CD4-positive, alpha-beta T cell treated with Interleukin-4 for 4 hours (primary cell): ENCODE measurements around the gene SRSF11.

ENCODE experiments used
- DNase-seq: peaks from one replicate; pipeline ENCODE4 v3.0.0-alpha.2; 2020

SRSF11 gene

DNA sequence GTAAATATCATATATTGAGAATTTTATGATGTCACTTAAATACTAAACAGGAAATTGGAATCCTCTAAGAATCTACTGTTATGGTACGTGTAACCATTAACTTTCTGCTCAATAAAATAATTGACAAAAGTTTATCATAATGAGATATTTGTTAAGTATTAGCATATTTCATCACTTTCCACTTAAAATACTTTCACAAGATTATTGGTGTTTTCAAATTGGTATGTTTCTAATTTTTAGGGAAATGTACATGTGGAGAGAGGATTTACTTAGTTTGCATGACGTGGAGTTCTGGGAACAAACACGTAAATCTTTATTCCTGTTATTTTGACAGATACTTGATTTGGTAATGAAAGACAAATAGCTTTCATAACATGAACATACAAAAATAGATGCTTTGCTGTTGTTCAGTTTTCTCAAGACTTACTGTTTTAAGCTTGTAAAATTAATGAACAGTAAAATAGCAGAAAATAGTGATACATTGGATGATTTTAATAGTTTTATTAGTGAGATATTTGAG is 1.6 kb downstream of the SRSF11 start:
- no peak for DNase-seq

DNA sequence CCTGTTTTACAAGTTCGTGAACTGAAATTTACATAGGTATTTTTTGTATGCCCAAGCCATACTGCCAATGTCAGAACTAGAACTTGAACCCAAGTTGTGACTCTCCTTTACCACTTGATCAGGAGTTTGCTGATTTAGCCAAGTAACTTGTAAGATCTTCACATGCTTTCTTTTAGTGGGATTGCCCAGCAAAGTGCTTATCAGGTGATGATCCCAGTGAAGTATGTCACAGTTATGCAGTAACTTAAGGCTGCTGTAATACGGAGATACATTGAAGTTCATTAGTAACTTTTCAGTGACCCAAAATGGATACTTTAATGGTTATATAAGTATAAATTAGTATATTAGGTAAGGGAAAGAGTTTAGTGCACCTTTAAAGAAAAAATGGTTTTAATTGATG is 3.8 kb downstream of the SRSF11 start:
- DNase-seq: no peak

- DNase-seq: peak; percentile 14
Observed at GRCh38 chr1:70227439-70227838, 6.3 kb downstream of the SRSF11 start.

GRCh38 chr1:70228670-70229069 is 7.5 kb downstream of the SRSF11 start:
- no peak for DNase-seq

DNA sequence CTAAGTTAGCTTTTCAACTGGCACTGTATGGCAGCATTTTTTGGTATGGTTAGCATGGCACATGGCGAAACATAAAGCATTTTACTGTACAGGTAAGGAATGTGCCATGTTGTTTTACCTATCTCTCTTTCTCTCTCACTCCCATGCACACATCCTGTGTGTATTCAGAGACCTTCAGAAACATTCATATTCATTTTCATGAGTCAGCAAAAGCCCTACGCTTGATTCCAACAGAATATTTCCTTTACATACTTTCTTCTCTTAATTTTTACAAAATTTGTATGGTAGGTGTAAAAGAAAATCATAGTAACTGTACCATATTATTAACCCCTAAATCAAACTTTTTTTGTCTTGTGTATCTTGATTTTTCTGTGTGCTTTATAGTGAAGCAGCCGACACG is 10.3 kb downstream of the SRSF11 start:
- no peak for DNase-seq

DNA sequence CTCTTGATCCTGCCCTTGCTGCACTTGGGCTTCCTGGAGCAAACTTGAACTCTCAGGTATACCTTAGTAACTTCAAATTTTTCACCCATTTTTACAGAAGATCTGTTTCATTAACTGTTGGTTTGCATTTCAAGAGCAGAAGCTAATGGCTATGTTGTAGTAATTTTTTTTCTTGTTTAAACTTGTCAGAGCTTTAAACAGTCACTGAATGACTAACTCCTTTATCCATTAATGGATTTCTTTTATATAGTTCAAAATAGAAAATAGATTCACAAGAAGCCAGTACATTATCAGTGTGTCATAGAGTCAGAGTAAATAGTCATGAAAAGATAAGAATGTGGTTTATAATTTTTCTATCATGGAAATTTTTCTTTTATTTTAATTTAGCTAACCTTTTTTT is 13.6 kb downstream of the SRSF11 start:
- DNase-seq: no peak

DNA sequence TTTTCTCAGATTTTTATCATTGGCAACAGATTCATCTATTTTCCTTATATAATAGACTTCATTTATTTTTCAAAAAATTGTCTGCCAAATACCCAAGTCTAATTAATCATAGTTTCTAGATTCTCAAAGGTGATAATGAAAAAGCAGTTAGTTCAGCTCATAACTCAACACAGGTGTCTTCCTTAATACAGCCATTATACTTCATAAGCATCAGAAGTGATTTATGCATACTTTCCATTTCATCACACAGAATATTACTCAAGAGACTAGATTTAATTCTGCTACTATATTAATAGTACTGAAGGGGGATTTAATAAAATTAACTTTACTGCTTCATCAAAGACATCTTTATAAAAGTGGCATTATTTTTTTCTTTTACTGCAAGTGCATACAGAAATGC is 18.8 kb downstream of the SRSF11 start:
- DNase-seq: no peak

DNA sequence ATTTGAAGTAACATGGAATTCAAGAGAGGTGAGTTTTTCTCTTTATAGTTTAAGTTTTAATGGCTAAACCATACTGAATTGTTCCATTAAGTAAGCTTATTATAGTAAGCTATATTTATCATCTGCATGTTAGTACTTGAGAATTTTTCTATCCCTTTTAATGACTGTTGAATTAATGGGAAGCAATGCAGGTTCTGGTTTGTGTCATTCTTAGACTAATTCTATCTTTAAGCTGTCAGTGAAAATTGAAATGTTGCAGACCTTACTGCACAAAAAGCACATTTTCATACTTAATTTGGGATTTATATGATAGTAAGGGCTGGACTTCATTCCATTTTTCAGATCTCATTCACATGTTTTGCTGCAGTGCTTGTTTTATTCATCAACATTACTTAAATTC is 25.9 kb downstream of the SRSF11 start:
- DNase-seq: no peak

GRCh38 chr1:70247768-70248167 is 26.6 kb downstream of the SRSF11 start:
- DNase-seq: no peak

- DNase-seq: no peak
Observed at GRCh38 chr1:70248729-70249128, 27.5 kb downstream of the SRSF11 start.

GRCh38 chr1:70256664-70257063 is 35.5 kb downstream of the SRSF11 start:
- no peak for DNase-seq

GRCh38 chr1:70264839-70265238 is 43.7 kb downstream of the SRSF11 start:
- no peak for DNase-seq

DNA sequence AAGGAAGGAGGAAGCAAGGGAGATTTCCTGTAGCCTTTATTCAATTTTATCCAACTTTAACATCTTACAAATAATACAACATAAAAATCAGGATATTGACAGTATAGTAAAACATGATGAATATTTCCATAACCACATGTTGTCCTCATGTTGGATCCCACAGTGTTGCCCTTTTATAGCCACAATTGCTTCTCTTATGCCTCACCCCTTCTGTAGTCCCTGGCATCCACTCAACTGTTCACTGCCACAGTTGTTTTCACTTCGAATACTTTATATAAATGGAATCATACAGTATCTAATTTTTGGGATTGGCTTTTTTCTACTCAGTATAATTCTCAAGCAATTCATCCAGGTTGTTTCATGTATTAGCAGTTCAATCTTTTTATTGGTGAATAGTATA is 44.8 kb downstream of the SRSF11 start:
- no peak for DNase-seq

GRCh38 chr1:70277875-70278274 is 56.7 kb downstream of the SRSF11 start:
- no peak for DNase-seq

GRCh38 chr1:70278710-70279109 is 57.5 kb downstream of the SRSF11 start:
- DNase-seq: no peak

GRCh38 chr1:70284366-70284765 is 63.2 kb downstream of the SRSF11 start:
- DNase-seq: no peak

DNA sequence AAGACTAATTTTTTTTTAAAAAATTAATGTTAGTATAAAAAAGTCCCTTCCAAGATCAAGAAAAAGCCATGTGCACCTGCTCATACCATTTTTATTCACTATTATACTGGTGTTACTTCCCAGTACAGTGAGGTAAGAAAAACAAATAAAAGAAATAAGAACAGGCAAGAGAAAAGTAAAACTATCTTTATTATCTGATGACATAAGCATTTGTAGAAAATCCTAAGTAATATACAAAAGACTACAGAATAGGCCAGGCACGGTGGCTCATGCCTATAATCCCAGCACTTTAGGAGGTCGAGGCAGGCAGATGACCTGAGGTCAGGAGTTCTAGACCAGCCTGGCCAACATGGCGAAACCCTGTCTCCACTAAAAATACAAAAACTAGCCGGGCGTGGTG is 65.3 kb downstream of the SRSF11 start:
- DNase-seq: no peak

DNA sequence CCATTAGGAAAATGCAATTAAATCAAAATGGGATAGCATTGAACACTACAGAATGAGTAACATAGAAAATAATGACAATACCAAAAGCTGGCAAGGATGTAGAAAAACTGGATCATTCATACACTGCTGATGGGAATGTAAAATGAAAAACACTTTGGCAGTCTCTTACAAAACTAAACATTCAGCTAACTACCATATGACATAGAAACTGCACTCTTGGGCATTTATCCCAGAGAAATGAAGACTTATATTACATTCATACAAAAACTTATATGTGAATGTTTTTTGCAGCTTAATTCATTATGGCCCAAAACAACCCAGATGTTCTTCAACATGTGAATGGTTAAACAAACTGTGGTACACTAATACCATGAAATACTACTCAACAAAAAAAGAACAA is 67.0 kb downstream of the SRSF11 start:
- no peak for DNase-seq

DNA sequence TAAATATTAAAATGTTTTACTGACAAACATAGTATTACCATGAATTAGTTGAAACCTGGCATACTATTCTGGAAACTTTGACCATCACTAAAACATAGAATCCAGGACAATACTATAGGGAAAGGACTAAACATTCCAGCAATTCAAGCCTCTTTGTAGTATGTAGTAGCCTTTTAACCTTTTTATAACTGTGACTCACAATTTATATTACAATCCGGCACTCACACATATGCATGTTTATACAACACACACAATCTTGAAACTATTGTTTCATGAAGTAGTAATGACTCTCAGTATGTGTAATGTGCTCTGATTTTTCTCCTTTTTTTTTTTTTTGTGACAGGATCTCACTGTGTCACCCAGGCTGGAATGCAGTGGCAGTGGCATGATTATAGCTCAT is 69.0 kb downstream of the SRSF11 start:
- DNase-seq: no peak

GRCh38 chr1:70293186-70293843 is 72.1 kb downstream of the SRSF11 start:
- no peak for DNase-seq

GRCh38 chr1:70295749-70296148 is 74.6 kb downstream of the SRSF11 start:
- DNase-seq: no peak

DNA sequence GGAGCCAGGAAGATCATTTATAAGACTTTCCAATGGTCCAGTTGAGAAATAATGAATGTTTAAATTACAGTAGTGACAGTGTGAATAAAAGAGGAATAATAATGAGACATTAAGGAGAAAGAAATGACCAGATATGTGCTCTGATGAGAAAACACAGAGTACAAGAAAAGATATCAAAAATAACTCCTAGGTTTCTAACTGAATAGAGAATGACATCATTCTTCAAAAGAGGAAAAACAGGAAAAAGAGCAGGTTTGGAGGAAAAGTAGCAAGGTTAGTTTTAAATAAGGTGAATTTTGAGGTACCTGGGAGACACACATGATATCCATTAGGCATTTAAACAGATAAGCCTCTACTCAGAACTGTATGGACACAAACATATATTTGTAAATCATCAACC is 78.3 kb downstream of the SRSF11 start:
- DNase-seq: no peak
